ENCODE results near the gene ADAMTS8. TPM values are rescaled to one million over a fixed set of nuclear protein-coding genes. Genes with fewer than 3 reads are reported as not detected.

The ADAMTS8 gene
- total RNA-seq, 1 donor from 2014 or later: 0.96 TPM

DNA sequence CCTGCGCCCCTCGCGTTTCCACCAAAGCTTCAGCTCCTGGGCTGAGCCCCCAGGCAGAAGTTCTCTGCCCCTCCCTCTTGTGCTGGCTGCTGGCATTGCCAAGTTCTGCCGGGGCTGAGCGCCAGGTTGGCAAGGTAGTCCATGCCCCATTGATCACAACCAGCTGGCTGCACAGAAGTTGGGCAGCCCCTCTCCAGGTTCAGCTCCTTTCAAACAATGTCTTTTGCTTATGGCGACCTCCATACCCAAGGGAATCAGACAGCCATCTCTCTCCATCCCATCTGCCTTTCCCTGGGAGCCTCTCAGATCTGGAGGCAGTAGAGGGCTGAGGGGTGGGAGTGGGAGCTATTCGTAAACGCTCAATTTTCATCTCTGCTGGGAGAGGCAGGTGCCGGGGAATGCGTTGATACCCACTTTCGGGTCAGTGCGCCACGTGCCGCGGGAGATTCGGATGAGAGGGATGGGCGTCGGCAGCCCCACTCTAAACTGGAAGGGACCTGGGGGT, 1.5 kb downstream of the ADAMTS8 start:
- Mint-ChIP-seq H3K4me1 (peaks cover 22% of the 10 kb centered on the region), H3K36me3 (peaks cover 1% of the 10 kb centered on the region), H3K27ac (no peak overlapping the region), H3K4me3 (peak overlapping the region; percentile 63), H3K9me3 (no peaks in the 10 kb centered on the region), H3K27me3 (ENCODE audit: low read depth) (peaks cover 75% of the 10 kb centered on the region)
- no peak for DNase-seq (ENCODE audit: low spot score in 2 of 2, unreplicated experiment in 2 of 2)
- TF ChIP-seq, protein P1, sequence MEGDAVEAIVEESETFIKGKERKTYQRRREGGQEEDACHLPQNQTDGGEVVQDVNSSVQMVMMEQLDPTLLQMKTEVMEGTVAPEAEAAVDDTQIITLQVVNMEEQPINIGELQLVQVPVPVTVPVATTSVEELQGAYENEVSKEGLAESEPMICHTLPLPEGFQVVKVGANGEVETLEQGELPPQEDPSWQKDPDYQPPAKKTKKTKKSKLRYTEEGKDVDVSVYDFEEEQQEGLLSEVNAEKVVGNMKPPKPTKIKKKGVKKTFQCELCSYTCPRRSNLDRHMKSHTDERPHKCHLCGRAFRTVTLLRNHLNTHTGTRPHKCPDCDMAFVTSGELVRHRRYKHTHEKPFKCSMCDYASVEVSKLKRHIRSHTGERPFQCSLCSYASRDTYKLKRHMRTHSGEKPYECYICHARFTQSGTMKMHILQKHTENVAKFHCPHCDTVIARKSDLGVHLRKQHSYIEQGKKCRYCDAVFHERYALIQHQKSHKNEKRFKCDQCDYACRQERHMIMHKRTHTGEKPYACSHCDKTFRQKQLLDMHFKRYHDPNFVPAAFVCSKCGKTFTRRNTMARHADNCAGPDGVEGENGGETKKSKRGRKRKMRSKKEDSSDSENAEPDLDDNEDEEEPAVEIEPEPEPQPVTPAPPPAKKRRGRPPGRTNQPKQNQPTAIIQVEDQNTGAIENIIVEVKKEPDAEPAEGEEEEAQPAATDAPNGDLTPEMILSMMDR (IDR thresholded peaks at IDR 0.05; ENCODE audit: unreplicated experiment): no peak

DNA sequence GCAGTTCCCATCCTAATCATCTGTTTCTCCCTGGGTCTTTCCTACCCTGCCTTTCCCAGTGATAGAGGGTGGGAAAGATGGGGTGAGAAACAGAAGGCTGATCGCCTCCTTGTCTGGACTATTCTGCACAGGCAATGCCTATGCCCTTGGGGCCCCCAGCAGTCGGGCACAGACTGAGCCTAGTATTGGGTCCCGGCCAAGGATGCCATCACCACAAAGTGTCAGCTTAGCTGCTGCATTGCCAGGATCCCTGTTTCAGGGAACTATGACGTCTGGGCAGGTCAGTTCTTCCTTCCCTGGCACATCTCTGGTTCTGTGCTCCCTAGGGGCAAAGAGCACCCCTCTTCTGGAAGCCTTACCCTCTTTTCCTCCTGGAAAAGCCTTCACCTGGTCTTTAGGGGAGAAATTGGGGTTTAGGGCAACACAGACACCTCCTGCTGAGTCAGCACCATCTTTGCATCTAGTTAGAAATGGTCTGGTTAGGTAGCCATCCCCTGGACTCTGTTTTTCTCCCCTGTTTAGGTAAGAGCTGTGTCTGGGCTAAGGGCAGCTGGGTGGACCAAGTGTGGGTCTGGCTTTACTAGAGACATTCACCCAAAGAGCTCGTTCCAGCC, 2.1 kb downstream of the ADAMTS8 start:
- H3K9me3 Mint-ChIP-seq: no peaks in the 10 kb centered on the region
- H3K4me1 Mint-ChIP-seq: peaks cover 22% of the 10 kb centered on the region
- H3K36me3 Mint-ChIP-seq: peaks cover 1% of the 10 kb centered on the region
- TF ChIP-seq, protein P1 (IDR thresholded peaks at IDR 0.05; ENCODE audit: unreplicated experiment): no peak
- H3K27me3 Mint-ChIP-seq (ENCODE audit: low read depth): peaks cover 77% of the 10 kb centered on the region
- peak overlapping the region; percentile 63 for H3K4me3 Mint-ChIP-seq
- no peak overlapping the region for H3K27ac Mint-ChIP-seq
- no peak for DNase-seq (ENCODE audit: low spot score in 2 of 2, unreplicated experiment in 2 of 2)

DNA sequence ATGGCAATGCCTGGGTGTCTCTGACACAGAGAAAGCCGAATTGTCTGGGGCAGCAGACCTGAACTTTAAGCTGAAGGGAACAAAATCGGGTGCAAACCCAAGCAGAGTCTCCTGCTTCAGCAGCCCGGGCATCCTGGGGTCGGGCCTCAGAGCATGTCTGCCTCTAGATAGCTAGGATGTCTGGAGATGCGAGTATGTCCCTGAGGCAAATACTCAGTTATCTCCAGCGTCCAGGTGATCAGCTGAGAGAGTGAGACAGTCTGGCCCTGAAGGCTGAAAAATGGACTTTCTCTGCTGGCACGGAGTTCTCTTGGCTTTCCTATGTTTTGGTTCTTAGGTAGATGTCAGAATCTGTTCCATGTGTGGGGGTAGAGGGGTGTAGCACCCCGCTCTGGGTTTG, 3.3 kb downstream of the ADAMTS8 start:
- H3K4me3 Mint-ChIP-seq: no peak overlapping the region
- TF ChIP-seq, protein P1 (IDR thresholded peaks at IDR 0.05; ENCODE audit: unreplicated experiment): no peak
- no peak overlapping the region for H3K27ac Mint-ChIP-seq
- peaks cover 71% of the 10 kb centered on the region for H3K27me3 Mint-ChIP-seq (ENCODE audit: low read depth)
- DNase-seq (ENCODE audit: low spot score in 2 of 2, unreplicated experiment in 2 of 2): no peak
- H3K36me3 Mint-ChIP-seq: peaks cover 1% of the 10 kb centered on the region
- no peaks in the 10 kb centered on the region for H3K9me3 Mint-ChIP-seq
- H3K4me1 Mint-ChIP-seq: peaks cover 30% of the 10 kb centered on the region

DNA sequence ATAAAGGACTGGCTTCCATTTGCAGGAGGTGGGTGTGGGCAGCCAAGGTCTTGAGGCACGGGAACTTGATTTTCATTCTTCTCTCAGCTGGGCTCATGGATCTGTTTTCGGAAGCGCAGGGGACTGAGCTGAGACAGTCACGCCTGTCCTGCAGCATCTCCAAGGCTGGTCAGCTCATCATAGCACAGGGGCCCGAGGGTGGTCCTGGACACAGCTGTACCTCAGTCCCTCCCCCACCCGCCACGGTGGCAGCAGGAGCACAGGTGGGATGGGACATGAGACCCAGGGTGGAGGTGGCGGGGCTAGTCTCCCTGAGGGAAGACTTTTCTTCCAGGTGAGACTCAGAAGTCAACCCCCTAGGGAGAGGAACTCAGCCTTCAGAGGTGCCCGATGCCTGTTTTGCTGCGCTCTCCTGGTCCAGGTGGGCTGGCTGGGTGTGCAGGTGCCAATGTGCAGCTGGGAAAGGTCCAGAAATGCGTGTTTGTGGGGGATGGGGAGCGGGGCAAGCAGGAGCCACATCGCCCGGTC, 3.7 kb downstream of the ADAMTS8 start:
- Mint-ChIP-seq H3K27me3 (ENCODE audit: low read depth) (peaks cover 67% of the 10 kb centered on the region), H3K4me1 (peaks cover 31% of the 10 kb centered on the region), H3K9me3 (no peaks in the 10 kb centered on the region), H3K4me3 (no peak overlapping the region), H3K36me3 (peaks cover 1% of the 10 kb centered on the region), H3K27ac (no peak overlapping the region)
- DNase-seq (ENCODE audit: low spot score in 2 of 2, unreplicated experiment in 2 of 2): no peak
- TF ChIP-seq, protein P1 (IDR thresholded peaks at IDR 0.05; ENCODE audit: unreplicated experiment): no peak

DNA sequence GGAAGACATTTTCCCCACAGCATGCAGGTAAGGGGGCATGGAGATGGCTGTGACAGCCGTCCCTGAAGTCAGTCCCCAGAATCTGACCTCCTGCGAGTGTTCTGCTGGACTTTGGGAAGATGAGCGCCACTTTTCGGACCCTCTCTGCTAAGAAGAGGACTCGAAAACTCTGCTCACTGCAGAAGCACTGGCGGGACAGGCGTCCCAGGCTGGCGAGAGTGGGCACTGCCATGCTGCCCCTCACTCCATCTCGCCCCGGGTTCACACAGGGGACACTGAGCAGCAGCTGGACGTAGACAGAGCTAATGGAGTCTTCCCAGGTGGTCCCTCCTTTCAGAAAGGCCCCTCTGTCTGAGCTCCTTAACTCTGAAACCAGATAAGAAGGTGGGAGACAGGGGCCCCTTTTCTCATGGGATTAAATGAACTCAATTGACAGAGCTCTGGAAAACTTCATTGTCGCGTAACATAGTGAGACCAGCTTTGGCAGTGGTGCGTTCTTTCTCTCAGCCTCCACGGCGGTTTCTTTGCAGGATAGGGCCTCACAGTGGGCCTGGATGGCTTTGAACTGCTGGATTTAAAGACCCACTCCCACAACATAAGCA, 4.8 kb downstream of the ADAMTS8 start:
- Mint-ChIP-seq H3K4me1 (peaks cover 26% of the 10 kb centered on the region), H3K4me3 (no peak overlapping the region), H3K9me3 (no peaks in the 10 kb centered on the region), H3K27ac (no peak overlapping the region), H3K36me3 (no peaks in the 10 kb centered on the region), H3K27me3 (ENCODE audit: low read depth) (peaks cover 58% of the 10 kb centered on the region)
- TF ChIP-seq, protein P1 (IDR thresholded peaks at IDR 0.05; ENCODE audit: unreplicated experiment): no peak
- no peak for DNase-seq (ENCODE audit: low spot score in 2 of 2, unreplicated experiment in 2 of 2)

Measured in mesothelial cell of epicardium (in vitro differentiated cells).